Upper lobe of left lung (tissue), 4 donors: ENCODE measurements around the gene RGS11.

Source experiments
- POLR2A ChIP-seq, 4 donors: fragments of 450-650 bp; IDR thresholded peaks; one replicate each; pipeline ENCODE4 v1.5.1; 2016 to 2017; ENCODE audit warnings: antibody characterized with exemption in 4 of 4, mild to moderate bottlenecking in 2 of 4
- POLR2AphosphoS5 ChIP-seq, 2 donors: sonication (generic); formaldehyde crosslinking; IDR thresholded peaks; one replicate each; pipeline ENCODE4 v1.5.1; 2017; ENCODE audit warnings: antibody characterized with exemption in 2 of 2

DNA sequence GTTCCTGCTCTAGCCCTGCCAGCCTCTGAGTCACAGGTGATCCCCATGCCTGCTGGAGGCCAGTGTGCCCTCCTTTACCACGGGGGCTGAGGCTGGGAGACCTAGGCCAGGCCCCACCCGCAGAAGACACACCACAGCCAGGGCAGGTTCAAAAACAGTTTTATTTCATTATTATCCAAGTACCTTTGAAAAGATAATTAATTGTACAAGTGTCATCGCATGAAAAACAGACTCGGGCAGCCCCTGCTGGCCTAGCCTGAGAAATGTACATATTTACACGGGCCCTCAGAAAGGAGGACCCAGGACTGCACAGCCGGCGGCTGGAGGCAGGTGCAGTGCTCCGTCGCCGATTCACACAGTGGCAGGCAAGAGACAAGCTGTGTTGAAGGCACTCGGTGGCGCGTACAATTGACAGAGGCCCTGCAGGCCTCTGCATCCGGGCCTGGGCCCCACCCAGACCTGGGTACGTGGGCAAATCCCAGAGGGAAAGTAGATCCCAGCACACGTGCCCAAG, 11.6 kb upstream of the RGS11 start:
- TF ChIP-seq POLR2A (IDR thresholded peaks at IDR 0.05) (no peak), POLR2AphosphoS5 (IDR thresholded peaks at IDR 0.05) (no peak)
